Brain pericyte (primary cell): ENCODE data around the gene VEGFC.

Source experiments
- DNase-seq: peaks from one replicate; pipeline ENCODE4 v3.0.0-alpha.2; 2012; ENCODE audit warnings: low read depth, low spot score

VEGFC gene, protein sequence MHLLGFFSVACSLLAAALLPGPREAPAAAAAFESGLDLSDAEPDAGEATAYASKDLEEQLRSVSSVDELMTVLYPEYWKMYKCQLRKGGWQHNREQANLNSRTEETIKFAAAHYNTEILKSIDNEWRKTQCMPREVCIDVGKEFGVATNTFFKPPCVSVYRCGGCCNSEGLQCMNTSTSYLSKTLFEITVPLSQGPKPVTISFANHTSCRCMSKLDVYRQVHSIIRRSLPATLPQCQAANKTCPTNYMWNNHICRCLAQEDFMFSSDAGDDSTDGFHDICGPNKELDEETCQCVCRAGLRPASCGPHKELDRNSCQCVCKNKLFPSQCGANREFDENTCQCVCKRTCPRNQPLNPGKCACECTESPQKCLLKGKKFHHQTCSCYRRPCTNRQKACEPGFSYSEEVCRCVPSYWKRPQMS

DNA sequence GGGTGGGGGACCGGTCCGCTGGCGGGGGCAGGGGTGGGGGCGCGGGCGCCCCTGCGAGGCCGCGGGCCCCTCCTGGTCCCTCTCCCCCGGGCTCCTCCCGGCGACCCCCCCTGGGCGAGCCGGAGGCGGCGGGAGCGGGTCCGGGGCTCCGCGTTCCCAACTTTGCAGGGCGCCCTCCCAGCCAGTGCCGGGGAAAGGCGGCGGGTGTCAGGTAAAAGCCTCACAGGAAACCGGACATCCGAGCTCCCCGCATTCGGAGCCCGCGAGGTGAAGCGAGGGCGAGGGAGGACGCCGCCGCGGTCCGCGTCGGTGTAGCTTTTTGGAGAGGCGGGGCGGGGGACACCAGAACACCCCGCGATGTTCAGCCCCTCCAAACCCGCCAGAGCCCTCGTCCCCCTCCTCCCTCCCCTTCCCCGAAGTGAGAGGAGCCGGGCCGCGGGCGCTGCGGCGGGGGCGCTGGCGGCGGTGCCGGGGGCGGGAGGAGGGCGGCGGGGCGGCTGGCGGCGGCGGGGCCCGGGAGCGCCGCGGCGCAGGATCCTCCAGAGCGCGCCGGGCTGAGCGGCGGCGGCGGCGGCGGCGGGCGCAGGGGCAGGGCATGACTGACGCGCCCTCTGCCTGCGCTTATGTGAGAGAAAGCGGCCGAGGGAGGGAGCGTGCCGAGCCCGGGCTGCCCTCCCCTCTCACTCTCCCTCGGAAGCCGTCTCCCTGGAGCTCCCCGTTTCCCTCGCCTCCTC is at the start of gene VEGFC:
Gene VEGFC (minus strand): TSS at position 597 of the 734 bp plus-strand sequence. CDS start 611 bp downstream, outside the sequence.
- DNase-seq, result no peak

DNA sequence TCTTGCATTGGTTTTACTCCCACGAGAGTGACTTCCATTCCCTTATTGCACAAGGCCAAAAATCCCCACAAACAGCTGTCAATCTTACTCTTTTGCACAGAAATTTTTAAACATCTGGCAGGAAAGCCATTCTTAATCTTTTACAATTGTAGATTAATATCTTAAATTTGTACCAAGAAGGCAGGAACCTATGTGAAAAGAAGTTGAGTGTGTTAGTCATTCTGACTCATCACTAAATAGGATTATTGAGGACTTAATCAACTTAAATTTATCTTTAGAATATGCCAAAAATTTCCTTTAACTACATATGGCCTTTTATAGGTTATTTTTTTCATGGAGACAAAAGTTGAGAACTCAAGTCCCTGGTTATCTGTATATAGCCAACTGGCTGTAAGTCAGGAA is 49.0 kb upstream of the VEGFC start:
- no peak for DNase-seq

DNA sequence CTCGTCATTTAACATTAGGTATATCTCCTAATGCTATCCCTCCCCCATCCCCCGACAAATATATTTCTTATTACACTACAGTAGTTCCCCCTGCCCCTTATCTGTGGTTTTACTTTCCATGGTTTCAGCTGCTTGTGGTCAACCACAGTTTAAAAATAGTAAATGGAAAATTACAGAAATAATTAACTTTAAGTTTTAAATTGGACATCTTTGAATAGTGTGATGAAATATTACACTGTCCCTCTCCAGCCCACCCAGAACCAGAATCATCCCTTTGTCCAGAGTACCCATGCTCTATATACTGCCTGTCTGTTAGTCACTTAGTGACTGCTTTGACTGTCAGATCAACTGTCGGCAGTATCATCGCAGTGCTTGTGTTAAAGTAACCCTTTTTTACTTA is 47.4 kb upstream of the VEGFC start:
- no peak for DNase-seq

DNA sequence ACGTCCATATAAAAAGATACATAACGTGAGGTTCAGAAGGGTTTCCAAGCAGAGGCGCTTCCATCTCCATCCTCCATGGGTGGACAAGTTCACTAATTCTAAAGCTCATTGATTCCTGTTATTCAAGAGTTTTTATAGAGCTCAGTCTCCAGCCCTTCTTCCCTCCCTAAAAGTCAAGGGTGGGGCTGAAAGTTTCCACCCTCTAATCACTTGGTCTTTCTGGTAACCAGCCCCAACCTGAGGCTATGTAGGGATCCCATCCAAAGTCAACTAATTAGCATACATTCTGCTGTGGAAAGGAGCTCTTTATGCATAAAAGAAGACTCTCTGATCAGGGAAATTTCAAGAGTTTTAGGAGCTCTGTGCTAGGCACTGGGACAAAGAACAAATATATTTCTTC is 46.9 kb upstream of the VEGFC start:
- DNase-seq, result no peak

DNA sequence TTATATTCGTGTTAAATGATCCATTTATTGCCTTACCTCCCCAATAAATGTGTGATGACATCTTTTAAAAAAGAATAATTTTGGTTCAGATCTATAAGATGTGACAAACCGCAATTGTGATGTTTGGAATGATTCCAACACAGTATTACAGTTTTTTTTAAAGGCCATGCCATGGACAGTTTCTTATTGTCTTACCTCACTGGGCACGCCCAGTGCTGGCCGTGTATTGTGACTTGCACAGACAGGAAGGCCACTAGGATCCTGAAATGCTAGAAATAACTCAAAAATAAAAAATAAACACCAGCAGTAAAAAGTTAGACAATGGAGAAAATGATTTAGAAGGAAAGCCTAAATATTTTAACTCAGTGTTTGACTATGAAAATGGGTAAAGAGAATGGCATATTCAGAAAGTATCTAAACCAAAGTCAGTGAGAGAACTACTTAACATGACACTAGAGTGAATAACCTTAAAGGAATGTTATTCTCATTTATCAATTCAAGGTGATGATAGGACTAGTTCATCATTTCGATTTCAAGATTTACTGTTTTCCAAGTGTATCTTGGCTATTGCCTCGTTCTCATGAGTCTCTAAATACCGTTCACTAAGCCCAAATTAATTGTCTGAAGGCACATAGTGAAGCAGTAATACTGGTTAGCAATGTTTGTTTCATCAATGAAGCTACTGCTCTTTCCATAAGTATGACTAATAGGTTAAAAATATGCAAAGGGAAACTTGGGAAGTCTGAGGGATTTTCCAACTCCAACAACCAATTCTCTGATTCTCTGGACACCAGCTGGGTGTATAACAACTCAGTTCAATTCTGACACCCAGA is 46.1 kb upstream of the VEGFC start:
- no peak for DNase-seq

DNA sequence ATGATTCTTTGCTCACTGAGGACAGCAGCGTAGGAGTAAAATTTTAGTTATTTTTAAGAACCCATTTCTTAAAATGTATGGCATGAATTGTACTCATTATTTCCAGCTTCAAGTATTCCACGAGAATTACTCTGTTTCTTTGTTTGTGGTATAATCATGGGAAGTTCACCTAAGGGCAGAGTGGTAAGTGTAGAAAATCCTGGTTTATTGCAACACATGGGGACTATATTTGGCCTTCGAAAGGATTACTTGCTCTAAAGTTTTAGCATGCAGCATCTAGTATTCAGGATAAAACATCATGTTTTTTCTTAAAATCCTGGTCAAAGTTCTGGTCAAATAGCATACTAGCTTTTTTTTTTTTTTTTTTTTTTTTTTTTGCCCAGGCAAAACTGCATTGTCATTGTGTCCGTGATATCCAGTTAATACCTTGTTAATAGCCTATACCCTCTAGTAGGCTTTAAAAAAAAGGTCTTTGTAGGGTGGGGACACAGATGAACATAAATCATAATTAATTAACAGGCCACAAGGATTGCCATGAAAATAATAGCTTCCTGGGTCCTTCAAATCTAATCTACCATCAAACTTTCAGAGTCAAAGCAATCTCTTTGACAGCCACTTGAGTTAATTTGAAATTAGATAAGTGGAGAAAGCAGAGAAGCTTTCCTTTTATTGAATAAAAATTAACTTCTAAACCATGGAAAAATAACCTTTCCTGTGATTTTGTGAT is 44.6 kb upstream of the VEGFC start:
- DNase-seq, result no peak

DNA sequence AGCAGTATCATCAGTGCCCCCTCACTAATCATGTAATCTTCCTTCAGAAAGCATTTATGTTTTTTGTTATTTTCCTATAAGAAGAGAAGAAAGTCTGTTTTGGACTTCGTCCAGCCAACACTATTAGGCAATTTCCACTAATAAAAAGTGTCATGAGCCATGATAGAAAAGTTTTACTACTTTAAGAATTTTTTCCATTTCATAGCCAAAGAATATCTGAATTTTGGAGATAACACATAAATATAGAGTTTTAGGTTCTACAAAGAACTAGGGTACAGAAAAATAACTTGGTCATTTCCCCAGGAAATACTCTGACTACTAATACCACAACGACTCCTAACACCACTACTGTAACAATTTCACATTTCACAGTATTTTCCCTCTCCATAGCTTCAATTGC is 41.8 kb upstream of the VEGFC start:
- DNase-seq, result no peak

DNA sequence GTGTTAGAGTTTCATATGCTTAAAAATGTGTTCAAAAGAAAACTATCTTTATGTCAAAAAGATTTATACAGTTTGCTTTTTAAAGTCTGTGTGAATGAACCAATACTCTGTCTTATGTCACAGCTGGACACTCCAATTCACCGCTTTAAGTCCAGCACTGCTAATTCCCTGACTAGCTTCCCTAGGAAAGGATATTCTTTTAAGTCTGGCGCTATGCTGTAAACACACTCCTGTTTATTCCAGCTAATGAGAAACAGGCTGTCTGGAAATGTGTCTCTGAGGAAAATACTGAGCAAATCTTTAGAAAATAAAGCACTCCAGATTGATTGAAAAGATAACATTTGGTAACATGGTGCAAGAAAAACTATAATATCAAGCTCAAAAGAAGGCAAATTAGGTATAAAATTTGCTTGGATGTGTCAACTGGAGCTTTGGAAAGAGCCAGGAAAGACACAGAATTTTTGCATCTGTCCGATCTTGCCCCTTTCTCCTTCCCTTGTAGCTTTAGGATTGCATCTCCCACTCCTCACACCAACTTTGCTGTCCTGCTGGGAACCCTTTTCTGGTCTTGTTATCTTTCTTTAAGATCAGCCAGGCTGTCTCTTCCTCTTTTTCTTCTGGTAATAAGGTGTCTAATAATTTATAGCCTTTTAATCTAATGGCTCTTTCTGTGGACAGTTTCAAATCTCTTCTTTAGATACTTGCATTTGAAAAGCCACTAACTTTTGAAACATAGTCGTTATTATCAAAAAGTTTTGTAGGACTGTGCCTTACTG is 40.9 kb upstream of the VEGFC start:
- no peak for DNase-seq

DNA sequence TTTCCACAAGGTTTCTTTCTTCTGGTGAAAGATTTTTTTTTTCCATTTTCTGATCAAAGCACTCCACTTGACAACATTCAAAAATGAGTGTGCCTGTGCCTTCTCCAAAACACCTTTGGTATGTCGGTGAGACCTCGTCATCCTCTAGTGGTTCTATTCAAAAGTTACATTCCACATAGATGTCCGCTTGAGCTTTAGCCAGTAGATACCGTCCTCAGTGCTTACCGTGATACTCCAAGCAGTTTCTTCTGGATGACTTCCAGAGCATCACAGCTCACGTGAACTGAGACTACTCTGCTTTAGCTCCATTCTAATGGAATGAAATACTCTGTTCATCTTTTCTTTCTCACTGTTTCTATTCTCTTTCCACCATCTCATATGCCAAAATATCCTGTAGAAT is 38.2 kb upstream of the VEGFC start:
- DNase-seq, result no peak

DNA sequence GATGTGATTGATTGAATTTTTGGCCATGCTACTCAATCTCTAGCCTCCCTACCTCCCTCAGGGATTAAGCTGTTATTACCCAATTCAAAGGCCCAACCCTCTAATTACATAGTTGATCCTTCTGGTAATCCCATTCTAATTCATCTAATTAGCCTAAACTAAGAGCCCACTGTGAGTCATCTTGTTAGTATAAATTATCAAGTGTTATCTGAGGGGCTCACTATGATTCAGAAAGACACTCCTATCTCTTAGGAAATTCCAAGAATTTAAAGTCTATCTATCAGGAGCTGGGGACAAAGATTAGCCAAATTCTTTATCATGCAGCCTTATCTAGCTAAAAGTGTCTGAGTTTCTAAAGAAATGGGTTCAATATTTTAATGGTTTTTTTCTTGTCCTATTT is 32.9 kb upstream of the VEGFC start:
- no peak for DNase-seq

DNA sequence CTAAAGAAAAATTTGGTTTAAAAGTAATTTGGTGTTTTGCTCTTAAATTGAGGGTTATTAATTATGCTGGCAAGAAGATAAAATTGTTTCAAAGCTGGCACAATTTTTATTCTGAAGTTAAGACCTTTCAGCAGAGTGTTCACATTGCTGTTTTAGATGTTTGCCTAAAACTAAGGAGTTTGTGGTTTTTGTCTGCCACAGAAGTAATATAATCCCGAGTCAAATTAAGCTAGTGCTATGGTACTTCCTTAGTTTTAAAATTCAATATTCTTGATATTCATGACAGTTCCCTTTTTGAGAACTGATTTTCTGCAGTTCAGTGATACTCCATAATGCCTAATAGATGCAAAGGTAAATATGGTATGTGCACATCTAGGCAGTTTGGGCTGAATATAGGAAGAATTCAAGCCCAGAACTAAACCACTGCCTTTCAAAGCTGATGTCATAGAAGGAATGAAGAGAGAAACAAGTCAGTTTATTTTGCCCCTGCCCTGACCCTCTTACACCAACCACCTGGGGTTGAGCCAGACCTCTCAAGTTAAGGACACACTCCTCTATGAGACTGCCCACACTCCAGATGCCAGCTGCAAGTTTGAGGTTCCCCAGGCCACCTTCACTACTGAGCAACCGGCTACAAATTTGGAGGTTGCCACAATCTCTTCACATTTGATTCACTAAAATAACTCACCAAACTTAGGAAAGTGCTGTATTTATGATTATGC is 32.1 kb upstream of the VEGFC start:
- DNase-seq, result no peak

DNA sequence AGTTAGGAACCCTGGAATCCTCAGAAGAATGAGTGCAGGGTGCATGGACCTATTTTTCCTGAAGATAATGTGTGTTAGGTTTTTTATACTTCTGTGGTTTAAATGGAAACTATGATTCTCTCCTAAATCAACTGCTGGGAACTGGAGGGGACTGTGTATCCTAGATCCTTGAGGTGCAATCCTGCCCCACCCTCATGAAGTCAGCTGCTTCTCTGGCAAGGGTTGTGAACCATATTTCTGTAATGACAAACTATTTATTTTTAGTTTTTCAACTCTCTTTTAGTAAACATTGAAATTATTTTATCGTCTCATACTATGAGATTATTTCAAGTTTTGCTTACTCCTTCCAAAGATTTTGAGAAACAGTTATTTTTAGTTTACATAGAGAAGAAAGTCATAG is 25.8 kb upstream of the VEGFC start:
- no peak for DNase-seq

DNA sequence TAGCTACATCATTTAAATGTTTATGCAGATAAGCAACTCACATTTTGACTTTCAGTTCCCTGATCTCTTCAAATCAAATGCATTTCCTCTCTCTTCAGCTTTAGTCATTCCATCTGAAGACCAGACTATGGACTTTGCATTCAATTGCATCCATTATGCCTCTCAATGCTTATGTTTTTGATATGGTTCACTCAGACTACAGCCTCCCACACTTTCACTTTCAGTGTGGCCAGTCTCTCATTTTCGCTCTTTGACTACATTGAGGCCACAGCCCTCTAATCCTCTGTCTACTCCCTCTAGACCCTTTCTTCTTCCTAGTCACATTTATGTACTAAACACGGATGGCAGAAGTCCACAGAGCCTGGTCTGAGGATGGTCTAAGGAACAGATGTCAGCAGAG is 24.5 kb upstream of the VEGFC start:
- DNase-seq, result no peak

DNA sequence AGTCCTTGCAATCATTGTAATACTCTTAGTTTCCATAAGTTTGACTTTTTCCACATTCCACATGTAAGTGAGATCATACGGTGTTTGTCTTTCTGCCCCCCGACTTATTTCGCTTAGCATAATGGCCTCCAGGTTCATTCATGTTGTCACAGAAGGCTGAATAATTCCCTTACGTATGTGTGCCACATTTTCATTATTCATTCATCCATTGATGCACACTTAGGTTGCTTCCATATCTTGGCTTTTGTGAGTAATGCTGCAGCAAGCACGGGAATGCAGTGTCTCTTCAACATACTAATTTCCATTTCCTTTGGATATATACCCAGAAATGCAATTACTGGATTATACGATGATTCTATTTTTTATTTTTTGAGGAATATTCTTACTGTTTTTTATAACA is 22.0 kb upstream of the VEGFC start:
- DNase-seq, result no peak

DNA sequence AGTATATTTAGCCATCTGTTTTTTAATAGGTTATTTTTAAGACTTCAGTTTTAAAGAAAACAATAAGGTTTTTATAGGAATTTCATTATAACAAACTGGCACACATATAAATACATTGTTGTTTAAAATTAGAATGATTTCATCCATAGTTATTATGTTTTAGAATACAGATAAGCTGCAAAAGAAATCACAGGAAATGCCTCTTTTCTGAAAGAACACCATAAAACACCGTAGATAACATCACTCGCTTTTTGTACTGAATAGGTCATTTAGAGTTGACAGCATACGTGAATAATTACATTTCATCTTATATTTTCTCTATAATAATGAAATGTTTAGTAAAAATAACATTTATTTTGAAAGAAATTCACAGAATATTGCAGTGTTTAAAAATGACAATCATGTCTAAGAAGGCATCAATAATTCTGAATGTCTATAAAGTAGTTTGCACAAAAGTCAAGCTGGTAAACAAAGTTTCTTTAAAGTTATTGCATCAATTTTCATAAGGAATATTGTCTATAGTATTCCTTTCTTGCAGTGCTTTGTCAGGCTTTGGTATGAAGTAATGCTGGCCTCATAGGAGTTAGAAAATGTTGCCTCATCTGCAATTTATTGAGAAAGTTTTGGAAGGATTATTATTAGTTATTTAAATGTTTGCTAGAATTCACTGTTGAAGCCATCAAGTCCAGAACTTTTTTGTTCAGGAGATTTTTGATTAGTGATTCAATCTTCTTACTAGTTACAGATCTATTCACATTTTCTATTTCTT is 17.9 kb upstream of the VEGFC start:
- DNase-seq, result no peak

DNA sequence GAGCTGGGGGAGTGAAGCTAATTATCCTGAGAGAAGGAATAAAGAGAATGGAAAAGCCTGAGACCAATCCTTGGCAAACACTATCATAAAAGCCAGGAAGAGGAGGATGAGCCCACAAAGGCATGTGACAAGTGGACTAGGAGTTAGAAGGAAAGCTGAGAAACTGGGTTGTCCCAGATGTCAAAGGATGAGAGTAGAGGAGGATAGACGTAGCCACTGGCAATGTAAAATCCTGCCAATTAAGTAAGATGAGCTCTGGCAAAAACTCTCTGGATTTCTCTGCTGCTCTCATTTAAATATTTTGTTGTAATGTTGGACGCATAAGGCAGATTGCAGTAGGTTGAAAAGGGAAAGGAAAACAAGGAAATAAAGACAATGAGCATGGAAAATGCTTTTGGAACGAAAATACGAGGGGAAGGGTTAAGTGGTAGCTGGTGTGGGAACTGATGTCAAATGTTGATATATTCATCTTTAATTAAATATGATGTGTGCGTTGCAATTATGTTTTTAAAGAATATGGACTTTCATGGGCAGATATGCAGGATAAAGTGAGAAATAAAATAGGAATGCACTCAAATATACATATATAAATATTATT is 14.2 kb upstream of the VEGFC start:
- no peak for DNase-seq

DNA sequence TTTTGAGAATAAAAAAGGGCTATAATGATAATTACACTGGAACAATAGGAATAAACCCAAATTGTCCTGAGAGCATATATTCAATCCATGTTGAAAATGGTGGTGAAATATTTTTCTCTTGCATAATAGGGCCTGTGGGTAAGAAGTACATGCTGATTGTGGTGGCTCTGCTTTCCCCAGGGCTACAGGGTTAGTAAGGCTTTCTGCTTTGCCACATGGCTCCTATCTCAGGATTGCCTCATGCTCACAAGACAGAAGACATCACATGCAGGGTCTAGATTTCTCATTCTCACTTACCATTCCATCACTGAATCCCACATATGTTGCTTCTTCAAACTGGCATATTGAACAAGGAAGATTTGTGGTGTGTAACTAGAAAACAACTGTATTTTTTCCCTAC is 12.4 kb upstream of the VEGFC start:
- DNase-seq, result no peak

DNA sequence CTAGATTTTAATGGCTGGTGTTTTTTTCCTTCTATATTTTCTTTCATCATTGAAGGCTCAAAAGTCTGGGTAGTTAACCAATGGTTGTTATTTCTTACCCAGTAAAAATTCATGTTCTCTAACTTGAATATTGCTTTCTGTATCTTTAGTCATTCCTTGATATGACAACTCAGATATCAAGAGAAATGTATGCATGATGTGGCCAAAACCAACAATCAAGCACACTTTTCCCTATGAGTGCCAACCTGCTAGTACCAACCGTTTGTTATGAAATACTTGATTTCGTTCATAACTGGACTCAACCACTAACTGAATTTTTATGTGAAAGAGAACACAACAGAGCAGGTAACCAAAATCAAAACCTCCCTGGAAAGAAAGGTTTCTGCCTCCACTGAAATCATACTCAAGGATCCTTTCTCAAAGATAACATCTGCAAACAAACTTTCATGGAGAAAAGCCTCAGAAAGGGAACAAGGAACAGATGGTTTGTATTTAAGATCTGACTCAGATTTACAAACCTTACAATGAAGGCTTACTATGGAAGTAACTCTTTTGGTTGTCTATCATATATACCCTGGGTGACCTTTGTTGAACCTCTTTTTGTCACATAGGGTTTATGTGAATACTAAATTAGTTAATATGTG is 8.3 kb upstream of the VEGFC start:
- DNase-seq, result no peak
